NCI-H1436 (cell line): ENCODE measurements around the gene INMT.

Experiments
- DNase-seq: peaks from one replicate; lab custom pipeline; 2025; lab: John Stamatoyannopoulos, UW

INMT gene

GRCh38 chr7:30728591-30729100 lies 23.3 kb upstream of the INMT start:
- DNase-seq = no peak

- no peak for DNase-seq
Observed at GRCh38 chr7:30729642-30730041, 22.3 kb upstream of the INMT start.

DNA sequence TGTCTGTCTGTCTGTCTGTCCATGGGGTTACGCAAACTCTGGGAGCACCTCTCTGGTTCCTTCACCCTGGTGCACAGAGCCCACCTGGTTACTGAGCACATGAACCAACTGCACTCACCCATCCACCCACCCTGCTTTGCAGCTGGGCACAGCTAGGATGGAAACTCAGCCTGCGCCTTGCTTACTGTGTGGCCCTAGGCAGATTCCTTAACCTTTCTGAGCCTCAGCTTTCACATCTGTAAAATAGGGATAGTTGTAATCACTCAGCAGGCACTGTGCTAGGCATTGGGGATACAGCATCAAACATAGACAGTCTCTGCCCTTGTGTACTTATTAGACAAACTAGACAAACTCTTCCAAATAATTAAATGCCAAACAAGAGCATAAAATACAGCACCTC lies 21.8 kb upstream of the INMT start:
- DNase-seq = no peak

GRCh38 chr7:30730996-30731395 lies 20.9 kb upstream of the INMT start:
- no peak for DNase-seq

DNA sequence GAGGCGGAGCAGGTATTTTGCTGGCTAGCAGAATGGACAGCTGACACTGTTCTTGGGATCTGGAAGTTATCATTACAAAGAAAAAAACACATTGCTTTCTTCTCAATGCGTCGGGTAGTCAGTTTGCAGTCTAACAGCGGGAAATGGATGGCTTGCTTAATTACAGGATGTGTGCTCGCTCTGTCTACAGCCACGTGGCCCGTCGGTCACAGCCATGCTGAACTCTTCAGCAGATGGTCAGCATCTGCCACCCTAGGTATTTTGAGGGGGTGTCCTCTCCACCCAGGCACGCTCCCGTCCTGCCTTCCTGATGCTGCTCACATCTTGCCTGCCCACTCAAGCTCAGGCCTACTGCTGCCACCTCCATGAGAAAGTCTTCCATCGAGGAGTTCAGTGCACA lies 20.4 kb upstream of the INMT start:
- DNase-seq = no peak

GRCh38 chr7:30732606-30733005 lies 19.3 kb upstream of the INMT start:
- no peak for DNase-seq

- DNase-seq = no peak
Observed at GRCh38 chr7:30733216-30733615, 18.7 kb upstream of the INMT start.

DNA sequence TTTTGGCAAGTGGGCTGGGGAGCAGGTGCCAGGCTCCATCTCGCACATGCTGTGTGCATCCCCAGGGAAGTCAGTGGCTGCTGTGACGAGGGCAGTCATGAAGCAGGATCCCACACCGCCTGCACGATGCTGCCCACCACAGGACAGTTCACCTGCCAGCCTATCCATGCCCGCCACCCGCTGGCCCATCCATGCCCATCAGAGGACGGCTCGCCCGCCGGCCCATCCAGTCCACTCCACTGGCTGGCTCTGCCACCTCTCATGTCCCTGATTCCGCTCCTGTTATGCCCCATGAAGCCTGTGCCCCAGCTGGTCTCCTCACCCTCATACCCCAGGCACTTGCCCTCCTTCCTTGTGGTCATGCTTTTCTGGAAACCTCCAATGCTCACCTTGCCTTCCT lies 18.2 kb upstream of the INMT start:
- DNase-seq = no peak

GRCh38 chr7:30734497-30734896 lies 17.4 kb upstream of the INMT start:
- no peak for DNase-seq

DNA sequence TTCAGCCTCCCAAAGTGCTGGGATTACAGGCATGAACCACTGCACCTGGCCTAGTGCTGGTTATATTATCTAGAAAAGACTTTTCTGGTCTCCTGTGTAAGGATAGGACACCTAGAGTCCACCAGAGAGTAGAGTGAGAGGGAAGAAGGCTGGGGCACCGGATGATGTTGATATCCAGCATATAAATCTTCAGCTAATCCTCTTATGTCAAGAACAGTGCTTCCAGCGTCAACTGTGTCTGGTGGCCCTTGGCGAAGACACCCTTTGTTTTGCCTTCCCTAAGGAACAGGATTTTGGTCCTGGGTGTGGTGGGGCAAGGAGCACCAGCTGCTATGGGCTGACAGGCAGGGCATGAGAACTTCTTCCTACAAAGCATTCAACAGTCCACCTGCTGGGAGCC lies 16.3 kb upstream of the INMT start:
- DNase-seq = no peak

GRCh38 chr7:30736291-30736690 lies 15.6 kb upstream of the INMT start:
- no peak for DNase-seq

GRCh38 chr7:30738026-30738915 lies 13.7 kb upstream of the INMT start:
- DNase-seq = no peak

DNA sequence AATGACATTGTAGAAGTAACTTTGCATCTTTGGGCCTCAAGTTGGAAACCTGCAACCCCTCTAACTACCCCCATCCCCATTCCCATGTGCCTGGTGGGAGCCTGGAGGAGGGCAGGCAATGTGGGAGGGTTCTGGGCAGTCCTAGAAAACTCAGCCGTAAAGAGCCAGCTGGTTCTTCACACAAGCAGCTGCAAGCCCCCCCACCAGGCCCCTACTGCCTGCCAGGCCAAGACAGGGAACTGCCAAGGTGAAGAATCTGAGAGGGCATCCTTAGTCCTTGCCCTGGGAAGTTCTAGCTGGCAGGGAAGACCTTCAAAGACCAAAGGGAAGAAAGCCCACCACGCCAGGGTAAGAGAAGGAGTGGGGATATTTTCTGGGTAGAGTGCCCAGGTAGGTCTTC lies 12.2 kb upstream of the INMT start:
- DNase-seq = no peak

DNA sequence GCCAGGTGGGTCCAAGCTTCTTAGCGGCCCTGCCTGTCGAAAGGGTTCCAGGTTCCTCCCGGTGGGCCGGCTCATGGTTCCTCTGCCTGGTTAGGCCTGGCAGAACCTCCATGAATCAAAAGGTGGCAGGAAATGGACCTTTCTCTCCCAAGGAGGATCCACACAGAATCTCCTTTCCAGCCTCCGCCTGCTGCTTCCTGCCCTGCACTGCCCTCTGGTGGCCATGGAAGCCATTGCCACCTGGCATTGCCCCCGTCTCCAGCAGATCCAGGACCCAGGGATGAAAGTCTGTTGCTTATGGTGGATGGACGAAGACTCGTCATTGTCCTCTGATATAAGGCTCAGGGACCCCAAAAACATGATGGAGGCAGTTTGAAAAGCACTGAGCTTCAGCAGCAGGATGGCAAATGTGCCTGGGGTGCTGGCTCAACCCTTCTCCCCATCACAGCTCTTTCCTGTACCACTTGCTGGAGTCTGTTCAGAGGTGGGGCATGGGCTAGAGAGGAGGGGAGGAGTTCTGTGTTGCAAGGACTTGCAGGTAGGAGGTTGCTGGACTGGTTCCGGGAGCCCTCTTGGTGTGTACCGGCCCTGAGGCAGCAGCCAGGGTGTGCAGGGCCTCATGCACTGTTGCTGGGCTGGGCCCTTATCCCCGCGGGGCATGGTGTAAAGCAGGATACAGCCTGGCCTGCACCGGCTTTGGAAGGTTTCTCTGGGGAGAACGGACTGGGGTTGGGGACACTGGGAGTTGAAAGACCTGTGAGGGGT lies 11.3 kb upstream of the INMT start:
- DNase-seq = peak; percentile 58

- DNase-seq = no peak
Observed at GRCh38 chr7:30741289-30741688, 10.6 kb upstream of the INMT start.

- DNase-seq = no peak
Observed at GRCh38 chr7:30743371-30744074, 8.4 kb upstream of the INMT start.

GRCh38 chr7:30744075-30744417 lies 7.9 kb upstream of the INMT start:
- DNase-seq = no peak

DNA sequence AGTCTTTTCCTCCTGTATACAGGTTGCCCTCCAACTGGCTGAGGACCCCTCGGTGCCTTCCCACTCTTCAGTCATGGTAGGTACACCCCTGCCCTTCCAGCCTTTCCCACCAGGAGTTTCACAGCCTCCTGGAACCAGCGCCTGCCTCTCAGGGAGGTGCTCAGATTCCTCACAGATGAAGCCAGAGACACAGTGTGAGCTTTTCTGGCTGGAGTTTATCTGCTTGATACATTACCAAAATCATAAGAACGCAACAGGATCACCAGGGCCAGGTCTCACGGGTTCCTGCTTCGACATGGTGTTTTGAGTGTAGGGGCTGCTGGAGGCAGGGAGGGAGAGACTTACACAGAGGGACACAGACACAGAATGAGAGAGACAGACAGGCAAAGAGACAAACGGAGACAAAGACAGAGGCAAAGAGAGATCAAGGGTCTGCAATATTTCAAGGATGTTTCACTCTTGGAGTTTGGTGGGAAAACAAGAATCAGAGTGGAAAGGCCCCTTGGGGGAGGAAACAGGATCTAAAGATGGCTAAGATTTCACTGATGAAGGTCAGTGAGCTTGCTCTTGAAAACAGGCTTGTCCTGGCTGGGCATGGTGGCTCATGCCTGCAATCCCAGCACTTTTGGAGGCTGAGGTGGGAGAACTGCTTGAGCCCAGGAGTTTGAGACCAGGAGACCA lies 6.5 kb upstream of the INMT start:
- no peak for DNase-seq

DNA sequence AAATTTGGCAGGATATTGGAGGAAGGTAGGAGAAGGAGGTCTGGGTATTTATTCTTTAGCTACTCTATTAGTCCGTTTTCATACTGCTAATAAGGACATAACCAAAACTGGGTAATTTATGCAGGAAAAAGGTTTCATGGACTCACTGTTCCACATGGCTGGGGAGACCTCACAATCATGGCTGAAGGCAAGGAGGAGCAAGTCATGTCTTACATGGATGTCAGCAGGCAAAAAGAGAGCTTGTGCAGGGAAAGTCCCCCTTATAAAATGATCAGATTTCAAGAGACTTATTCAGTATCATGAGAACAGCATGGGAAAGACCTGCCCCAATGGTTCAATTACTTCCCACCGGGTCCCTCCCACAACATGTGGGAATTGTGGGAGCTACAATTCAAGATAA lies 1.9 kb upstream of the INMT start:
- DNase-seq = no peak

DNA sequence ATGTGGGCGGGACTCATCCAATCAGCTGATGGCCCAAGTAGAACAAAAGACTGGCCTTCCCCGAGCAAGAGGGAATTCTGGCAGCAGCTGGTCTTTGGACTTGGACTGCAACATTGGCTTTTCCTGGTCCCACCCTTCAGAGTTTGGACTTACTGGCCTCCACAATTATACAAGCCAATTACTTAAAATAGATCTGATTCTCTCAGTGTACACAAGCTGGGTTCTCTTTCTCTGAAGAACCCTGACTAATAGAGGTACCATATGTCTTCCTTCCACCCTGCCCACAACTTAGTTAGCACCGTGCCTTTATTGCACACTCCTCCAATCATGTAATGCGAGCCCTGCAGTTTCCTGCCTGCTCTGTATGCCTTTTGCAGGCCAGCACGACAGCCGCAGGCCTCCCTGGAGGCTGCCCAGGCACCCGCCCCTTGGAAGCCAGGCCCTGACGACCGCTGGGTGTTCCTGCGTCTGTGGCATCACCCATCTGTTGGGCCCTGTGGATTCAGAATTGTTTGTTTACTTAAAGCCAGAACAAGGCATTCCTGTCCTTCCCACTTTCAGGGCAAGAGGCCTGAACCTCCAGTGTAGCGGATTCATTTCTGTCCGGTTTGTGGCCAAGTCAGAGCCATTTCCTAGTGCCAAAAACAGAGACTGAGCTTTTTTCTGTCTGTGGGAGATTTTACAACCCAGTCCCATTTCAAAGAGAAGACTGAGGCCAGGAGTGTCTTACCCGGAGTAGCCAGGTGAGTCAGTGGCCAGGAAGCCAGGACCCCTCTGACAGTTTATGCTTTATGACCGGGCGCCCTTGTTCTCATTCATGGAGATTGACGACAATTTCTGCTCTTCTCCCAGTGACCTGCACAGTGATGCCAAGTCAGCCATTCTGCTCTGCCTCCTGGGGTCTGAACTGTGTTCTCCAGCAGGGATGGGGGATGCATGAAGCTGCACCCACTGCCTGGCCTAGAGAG lies 968 bp upstream of the INMT start:
- peak; percentile 3 for DNase-seq

DNA sequence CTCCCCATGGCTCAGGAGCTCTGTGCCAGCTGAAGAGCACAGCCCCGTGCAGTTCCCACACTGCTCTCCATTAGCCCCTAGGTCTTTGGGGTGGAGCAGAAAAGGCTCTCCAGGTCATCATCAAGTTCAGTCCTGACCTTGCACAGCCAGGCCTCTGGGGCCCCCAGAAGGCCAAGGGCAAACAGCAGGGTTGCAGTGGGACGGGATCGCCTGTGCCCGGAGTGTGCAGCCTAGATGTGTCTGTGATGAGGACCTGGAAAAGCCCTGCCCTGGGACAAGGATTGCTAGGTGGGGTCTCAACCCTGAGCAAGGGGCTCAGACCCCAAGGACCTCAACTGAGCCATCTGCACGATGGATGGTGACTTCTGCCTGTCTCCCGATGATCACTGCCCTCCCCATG lies 549 bp downstream of the INMT start:
- no peak for DNase-seq
